ENCODE data around the gene ZNF133.
"Not testable (repeated sequence)": the region's sequence is repeated elsewhere in the genome, so short reads cannot be mapped to it uniquely, and the experiment has no call there.

Gene ZNF133

DNA sequence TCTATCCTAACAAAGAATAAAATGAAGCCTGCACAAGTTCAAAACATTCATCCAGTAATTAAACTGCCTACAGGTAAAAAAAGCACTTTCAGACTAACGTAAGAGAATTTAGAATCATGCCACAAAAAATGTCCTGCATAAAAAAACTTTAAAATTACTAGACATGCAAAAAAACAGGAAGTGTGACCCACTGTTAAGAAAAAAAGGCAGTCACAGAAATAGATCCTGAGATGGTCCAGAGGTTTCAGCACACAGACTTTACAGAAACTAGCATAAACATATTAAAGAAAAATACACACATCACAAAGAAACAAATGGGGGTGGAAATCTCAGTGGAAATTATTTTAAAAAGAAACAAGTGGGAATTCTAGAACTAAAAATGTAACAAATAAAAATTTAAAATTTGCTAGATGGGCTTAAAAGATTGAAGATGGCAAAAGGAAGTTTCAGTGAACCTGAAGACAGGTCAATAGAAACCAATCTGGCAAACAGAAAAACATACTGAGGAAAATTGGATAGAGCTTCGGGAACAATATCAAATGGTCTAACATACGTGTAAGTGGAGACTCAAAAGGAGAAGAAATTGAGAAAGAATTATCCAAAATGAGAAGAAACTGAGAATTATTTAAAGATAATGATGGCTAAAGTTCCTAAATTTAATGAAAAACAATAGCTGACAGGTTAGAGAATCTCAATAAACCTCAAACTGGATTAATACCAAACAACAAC, 3.4 kb upstream of the ZNF133 start:
- no peak for DNase-seq (ENCODE audit: low read depth in 2 of 2)

DNA sequence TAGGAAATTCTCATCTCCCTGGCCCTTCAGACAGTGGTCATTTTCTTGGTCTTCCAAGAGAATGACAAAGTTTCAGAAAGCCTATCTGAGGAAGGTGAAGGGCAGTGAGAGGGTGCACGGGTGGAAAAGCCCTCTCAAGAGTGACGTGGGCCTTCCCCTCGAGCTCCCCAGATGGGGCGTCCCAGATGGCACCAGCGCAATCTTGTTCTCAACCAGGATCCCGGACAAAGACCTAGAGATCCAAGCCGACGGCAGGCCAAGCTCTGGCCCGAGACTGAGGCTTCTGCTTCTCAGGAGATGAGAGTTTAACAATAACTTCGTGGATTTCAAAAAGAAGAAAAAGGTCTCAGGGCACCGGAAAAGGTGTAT, 797 bp upstream of the ZNF133 start:
- no peak for DNase-seq (ENCODE audit: low read depth in 2 of 2)

DNA sequence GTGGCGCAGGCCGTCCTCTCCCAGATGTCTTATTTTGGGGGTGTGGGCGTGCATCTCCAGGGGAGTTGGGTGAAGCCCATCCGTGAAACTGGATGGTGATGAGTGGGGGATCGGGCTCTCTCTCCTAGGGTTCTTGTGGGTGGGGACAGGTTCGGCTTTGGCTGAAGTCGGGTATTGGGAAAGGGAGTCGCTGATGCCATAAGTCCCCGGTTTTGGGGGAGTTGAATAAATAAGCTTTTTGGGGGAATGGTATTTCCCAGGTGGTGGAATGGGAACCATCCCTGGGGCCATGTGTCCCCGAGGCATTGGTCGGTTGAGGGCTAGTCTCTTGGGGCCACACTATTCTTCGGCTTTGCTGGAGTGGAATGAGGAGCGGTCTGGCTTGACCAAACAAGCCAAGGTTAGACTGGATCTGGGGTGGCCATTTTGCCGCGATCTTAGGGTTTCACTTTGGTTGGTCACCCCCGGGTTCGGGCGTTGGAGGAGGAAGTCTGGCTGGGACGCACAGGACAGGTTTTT, 481 bp downstream of the ZNF133 start:
- DNase-seq (ENCODE audit: low read depth in 2 of 2) = no peak

DNA sequence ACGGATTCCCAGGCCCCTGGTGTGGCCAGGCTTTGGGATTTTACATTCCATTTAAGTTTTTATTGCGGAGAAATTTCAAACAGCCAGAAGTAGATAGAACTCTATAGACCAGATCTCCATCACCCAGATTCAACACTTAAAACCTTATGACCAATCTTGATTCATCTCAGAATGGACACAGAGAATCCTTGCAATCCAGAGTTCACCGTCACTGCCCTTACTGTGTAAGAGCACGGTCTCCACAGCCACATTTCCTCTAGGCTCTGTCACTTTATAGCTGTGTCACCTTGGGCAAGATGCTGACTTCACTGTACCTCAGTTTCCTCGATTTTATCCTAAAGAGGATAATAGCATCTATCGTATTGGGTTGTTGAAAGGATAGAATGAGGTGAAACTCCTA, 979 bp downstream of the ZNF133 start:
- no peak for DNase-seq (ENCODE audit: low read depth in 2 of 2)

DNA sequence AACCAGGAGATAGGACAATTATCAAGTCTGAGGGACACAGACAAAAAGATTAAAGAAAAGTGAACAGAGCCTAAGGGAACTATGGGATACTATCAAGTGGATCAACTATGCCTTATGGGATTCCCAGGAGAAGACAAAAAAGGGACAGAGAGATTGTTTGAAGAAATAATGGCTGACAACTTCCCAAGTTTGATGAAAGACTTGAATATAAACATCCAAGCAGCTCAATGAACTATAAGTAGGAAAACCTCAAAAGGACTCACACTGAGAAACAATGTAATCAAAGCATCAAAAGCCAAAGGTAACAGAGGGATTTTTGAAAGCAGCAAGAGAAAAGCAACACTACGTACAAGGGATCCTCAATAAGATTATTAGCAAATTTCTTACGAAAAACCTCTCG, 11.0 kb downstream of the ZNF133 start:
- DNase-seq (ENCODE audit: low read depth in 2 of 2) = no peak

DNA sequence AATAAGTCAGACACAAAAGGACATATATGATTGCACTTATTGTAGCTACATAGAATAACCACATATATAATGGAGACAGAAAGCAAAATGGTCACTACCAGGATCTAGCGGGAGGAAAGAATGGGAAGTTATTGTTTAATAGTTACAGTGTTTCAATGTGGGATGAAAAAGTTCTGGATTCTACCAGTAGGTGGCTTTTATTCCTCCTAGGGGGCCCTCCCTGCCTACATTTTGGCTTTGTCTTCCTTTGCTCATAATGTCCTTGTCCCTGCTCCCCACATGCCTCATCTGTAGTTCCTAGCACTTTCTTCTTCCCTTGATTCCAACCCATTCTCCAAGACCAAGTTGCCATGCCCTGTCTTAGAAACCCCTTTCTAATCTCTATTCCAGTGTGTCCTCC, 16.3 kb downstream of the ZNF133 start:
- DNase-seq (ENCODE audit: low read depth in 2 of 2) = no peak

DNA sequence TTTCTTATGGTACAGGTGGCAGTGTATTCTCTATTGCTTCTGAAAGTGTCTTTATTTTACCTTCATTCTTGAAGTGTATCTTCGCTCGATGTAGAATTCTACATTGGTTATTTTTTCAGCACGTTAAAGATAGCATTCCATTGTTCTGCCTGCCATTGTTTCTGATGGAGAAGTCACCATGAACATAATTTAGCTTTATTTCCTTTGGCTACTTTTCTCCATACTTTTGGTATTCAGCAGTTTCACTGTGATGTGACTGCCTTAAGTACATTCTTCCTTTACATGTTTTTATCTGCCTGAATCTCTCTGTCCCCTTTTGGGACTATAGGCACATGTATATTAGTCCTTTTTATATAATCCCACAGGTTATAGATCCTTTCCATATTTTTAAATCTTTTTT, 19.0 kb downstream of the ZNF133 start:
- DNase-seq (ENCODE audit: low read depth in 2 of 2) = no peak

DNA sequence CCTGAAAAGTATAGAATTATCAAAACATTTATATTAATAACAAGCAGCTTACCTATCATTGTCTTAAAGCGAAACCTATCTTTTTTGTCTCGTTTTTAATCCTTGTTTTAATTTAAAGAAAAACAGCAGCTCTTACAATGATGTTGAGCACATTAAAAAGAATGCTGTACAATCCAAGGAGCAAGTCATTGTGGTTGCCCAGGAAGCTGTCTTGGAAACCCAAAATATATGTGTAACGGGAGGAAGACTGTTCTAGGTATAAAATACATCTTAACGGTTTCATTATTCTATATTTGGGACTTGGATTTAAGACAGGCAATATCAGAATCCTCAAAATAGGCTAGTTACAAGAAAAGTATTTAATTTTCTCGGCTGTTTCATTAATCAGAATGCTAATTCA, 21.7 kb downstream of the ZNF133 start:
- DNase-seq (ENCODE audit: low read depth in 2 of 2) = no peak

DNA sequence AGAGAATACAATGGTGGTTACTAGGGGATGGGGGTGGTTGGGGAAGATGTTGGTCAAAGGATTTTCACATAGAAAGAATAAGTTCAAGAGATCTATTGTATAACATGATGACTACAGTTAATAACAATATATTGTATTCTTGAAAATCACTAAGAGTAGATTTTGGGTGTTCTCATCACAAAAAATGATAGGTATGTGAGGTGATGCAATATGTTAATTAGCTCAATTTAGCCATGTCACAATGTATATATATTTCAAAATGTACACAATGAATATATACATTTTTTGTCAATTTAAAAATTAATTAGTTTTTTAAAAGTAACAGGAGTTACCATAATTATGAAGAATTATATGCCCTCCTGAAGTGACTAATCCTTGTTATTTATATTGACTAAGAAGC, 22.3 kb downstream of the ZNF133 start:
- DNase-seq (ENCODE audit: low read depth in 2 of 2) = no peak

DNA sequence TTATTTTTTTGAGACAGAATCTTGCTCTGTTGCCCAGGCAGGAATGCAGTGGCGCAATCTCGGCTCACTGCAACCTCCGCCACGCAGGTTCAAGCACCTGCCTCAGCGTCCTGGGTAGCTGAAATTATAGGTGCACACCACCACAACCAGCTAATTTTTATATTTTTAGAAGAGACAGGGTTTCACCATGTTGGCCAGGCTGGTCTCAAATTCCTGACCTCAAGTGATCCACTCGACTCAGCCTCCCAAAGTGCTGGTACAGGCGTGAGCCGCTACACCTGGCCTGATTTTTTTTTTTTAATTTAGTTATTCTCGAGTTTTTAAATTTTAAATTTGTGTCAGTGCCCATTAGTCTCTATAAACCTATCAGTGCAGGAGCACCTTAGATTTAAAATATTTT, 24.4 kb downstream of the ZNF133 start:
- no peak for DNase-seq (ENCODE audit: low read depth in 2 of 2)

DNA sequence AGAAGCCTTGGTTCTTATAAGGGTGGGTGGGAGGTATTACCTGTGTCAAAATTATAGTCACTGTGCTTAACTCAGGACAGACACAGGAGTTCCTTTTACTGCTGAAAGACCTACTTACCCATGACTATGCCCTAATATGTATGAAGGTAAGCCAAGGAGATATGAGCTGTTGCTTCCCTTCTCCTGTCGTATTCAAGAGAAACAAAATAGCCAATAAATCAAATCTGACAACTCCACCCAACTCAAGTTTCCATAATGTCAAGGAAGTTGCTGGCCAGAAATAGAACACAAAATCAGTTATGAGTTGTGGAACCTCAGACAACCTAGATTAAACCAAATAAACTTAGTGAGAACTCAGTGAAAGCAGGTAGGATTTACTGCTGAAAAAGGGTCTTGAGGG, 25.1 kb downstream of the ZNF133 start:
- DNase-seq (ENCODE audit: low read depth in 2 of 2) = no peak

DNA sequence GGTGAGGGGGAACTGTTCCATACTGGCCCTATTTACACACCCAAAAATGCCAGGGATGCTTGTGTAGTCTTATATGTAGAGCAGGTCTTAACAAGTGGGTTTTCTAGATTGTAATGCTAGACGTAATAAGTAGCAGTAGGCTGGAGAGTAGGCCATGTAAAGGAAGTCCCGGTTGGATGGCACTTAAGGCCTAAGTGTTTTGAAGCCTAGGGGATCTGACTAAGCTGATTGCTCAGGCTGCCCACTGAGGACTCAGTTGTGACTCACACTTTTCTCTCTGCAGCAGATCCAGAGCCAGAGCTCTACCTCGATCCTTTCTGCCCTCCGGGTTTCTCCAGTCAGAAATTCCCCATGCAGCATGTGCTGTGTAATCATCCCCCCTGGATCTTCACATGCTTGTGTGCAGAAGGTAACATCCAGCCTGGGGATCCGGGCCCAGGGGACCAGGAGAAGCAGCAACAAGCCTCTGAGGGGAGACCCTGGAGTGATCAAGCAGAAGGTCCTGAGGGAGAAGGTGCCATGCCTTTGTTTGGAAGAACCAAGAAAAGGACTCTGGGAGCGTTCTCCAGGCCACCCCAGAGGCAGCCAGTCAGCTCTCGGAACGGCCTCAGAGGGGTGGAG, 26.6 kb downstream of the ZNF133 start:
- no peak for DNase-seq (ENCODE audit: low read depth in 2 of 2)

DNA sequence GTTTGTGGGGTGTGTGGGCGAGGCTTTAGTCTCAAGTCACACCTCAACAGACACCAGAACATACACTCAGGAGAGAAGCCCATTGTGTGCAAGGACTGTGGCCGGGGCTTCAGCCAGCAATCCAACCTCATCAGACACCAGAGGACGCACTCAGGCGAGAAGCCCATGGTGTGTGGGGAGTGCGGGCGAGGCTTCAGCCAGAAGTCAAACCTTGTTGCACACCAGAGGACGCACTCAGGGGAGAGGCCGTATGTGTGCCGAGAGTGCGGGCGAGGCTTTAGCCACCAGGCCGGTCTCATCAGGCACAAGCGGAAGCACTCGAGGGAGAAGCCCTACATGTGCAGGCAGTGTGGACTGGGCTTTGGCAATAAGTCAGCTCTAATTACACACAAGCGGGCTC, 27.8 kb downstream of the ZNF133 start:
- DNase-seq (ENCODE audit: low read depth in 2 of 2) = no peak

DNA sequence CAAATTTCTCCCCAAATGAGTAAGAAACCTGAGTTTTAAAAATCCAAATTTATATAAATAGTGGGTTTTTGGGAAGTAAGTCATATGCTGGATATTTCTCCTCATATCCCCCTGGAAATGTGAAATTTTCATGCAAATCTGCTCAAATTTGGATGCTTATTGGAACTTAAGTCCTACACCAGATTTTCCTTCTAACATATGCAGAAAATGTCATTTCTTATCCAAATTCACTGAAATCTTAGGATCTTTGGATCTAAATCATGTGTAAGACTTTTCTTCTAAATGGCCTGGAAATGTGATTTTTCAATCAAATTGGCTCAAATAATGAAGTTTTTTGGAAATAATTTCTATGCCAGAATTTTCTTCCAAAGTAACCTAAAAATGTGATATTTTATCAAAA, 33.0 kb downstream of the ZNF133 start:
- DNase-seq (ENCODE audit: low read depth in 2 of 2) = no peak

DNA sequence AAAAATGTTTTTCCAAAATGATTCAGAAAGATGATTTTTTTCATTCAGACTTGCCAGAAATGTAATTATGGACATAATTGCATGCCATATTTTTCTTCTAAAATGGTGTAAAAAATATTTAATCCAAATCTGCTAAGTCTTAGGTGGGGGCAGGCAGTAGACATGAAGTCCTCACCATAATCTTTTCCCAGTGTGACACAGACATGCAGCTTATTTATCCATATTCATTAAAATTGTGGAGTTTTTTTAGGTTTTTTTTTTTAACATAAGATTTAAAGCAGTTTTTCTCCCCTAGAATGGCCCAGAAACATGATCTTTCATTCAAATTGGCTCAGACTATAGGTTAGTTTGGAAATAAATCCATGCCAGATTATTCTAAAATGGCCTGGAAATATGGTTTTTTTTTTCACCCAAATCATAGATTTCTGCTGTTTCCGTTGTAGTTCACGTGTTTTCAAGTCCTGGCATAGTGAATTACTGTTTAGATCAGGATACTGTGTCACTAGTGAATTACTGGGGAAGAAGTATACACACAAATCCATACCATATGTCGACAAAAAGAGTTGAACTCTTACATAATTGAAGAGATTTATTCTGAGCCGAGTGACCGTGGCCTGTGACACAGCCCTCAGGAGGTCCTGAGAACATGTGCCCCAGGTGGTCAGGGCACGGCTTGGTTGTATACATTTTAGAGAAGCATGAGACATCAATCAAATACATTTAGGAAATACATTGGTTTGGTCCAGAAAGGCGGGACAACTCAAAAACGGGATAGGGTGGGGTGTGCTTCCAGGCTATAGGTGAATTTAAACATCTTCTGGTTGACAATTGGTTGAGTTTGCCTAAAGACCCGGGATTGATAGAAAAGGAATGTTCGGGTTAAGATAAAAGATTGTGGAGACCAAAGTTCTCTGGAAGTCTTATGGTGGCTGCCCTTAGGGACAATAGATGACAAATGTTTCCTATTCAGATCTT, 33.9 kb downstream of the ZNF133 start:
- DNase-seq (ENCODE audit: low read depth in 2 of 2) = no peak

DNA sequence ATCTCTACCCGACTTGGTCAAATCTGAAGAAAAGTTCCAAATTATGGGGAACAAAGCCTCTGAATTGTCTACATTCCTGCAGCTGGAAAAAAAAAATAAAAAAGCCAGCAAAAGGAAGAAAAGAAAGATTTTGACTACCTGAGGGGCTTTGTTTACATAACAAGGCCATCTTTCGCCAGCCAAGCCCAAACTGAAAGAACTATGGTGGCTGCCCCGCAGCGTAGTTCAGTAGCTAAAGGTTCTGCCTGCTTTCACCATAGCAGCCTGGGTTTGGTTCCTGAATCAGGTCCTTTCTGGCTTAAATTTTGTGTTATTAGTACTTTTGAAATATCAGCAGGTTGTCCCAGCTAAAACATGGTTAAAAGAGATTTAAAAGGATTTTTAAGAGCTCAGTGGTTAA, 35.4 kb downstream of the ZNF133 start:
- no peak for DNase-seq (ENCODE audit: low read depth in 2 of 2)

DNA sequence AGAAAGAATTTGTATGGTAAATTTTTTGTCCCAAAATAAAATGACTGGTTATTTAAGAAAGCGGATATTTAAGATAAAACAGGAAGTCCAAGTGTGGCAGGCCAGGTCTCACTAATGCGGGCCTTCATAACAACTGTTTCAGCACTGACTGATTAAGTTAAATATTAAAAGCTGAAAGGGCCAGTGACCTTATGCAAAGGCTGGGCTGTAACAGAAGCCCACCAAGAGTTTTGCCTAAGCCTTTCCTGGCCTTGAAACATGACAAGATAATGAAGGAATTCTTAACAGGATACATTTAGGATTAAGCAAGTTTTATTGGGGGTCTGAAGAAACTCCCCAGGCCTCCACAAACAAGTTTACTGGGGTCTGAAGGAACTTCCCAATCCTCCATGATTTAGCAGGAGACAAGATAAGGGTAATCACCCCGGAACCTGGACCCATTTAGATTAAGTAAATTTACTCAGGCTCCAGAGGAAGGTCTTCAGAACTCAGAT, 36.3 kb downstream of the ZNF133 start:
- no peak for DNase-seq (ENCODE audit: low read depth in 2 of 2)

DNA sequence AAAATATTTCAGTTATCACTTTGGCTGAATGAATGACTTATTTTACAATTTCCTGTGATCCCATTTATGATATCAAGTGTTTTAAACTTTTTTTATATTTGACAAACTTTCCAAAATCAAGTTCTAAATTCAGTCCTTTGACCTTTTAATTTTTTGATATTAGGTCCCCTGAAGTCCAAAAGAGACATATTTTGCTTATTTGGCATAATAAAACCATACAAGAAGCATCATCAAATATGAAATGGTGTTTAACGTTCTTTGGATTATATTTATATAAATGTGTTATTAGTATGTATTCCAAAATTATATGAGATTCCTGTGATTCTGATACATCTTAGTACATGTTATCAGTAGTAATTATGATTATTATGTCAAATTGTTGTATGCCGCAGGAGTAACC, 38.7 kb downstream of the ZNF133 start:
- no peak for DNase-seq (ENCODE audit: low read depth in 2 of 2)

DNA sequence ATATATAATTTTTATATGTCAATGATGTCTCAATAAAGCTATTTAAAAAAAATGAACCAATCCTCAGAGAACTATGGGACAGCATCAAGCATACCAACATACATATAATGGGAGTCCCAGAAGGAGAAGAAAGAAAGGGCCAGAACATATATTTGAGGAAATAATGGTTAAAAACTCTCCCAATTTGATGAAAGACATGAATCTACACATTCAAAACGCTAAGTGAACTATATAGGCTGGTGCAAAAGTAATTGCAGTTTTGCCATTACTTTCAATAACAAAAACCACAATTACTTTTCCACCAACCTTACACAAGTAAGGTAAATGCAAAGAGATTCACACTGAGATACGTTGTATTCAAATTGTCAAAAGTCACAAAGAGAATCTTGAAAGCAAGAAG, 43.4 kb downstream of the ZNF133 start:
- DNase-seq (ENCODE audit: low read depth in 2 of 2) = no peak

DNA sequence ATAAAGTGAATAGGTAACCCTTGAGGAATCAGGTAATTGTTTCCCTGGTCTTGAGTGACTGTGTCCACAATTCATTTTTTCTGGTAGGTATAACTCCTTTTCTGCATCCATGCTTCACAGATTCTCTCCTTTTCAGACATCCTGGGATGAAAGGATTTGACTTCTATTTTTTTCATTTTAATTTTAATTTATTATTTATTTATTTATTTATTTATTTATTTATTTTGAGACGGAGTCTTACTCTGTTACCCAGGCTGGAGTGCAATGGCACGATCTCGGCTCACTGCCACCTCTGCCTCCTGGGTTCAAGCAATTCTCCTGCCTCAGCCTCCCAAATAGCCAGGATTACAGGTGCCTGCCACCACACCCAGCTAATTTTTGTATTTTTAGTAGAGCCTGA, 61.4 kb downstream of the ZNF133 start:
- DNase-seq (ENCODE audit: low read depth in 2 of 2) = not testable (repeated sequence)

DNA sequence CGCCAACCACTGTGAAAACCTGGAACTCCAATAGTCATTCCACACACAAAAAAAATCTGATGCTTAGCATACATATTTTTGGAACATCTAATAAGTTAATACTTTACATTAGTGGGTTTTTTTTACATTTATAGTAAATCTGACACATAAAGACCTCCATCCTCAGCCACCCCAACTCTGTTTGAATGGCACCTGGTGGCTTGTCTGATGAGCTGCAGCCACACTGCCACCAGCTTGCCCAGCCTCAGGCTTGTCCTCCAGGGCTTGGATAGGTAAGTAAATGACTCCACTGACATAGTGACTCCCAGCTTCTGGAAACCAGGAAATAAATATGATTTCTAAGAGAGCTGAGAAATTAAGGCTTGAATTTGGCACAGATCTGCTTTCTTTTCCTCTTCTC, 71.5 kb downstream of the ZNF133 start:
- no peak for DNase-seq (ENCODE audit: low read depth in 2 of 2)

DNA sequence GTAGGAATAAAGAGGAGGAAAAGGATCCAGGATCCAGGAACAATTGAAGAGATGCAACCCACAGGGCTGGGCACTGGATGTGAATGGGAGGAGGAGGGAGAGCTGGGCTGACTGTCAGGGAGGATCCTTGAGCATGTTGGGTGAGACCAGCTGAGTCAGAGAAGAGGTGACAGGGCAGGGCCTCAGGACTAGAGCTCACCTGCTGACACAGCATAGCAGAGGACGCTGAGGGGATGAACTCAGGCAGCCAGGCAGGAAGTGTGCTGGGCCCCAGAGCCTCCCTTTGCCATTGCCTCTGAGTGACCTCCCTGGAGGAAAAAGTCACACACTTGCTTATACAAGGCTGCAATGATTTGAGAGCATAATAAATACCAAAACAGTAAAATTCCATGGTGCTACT, 72.3 kb downstream of the ZNF133 start:
- DNase-seq (ENCODE audit: low read depth in 2 of 2) = no peak

Measured in fibroblast of skin of left biceps (primary cell).